GM12878 (cell line): ENCODE results near the gene OGFOD2. TPM values are rescaled to one million over a fixed set of nuclear protein-coding genes. Genes with fewer than 3 reads are reported as not detected.

Experiments used
- ATF7 ChIP-seq: fragments of 450-650 bp; IDR thresholded peaks from 2 replicates; pipeline ENCODE4 v1.6.1; 2016; ENCODE audit warnings: low read depth, mild to moderate bottlenecking
- BCL11A ChIP-seq: IDR thresholded peaks from 2 replicates; pipeline ENCODE4 v1.6.1; 2011; ENCODE audit warnings: low read depth, low read length
- CHD4 ChIP-seq: fragments of 200-600 bp; sonication (generic); IDR thresholded peaks from 2 replicates; pipeline ENCODE4 v1.6.1; 2016; ENCODE audit warnings: mild to moderate bottlenecking
- CREM ChIP-seq: IDR thresholded peaks from 2 replicates; pipeline ENCODE4 v1.6.1; 2014; ENCODE audit warnings: antibody characterized with exemption, low read depth
- CUX1 ChIP-seq: IDR thresholded peaks from 2 replicates; pipeline ENCODE4 v1.6.1; 2012; ENCODE audit warnings: improper control_type of control experiment, low read depth, low read length; ENCODE audit not compliant: insufficient replicate concordance
- FOS ChIP-seq: IDR thresholded peaks from 3 replicates; pipeline ENCODE4 v1.6.1; 2011; ENCODE audit warnings: borderline replicate concordance; ENCODE audit not compliant: insufficient read length; ENCODE audit errors: extremely low read depth
- FOXK2 ChIP-seq: fragments of 450-650 bp; IDR thresholded peaks from 2 replicates; pipeline ENCODE4 v1.6.1; 2017; ENCODE audit warnings: mild to moderate bottlenecking, moderate library complexity
- HCFC1 ChIP-seq: fragments of 150-350 bp; IDR thresholded peaks from 2 replicates; pipeline ENCODE4 v1.6.1; 2014; ENCODE audit warnings: low read length
- HDAC2 ChIP-seq: fragments of 200-600 bp; sonication (generic); IDR thresholded peaks from 2 replicates; pipeline ENCODE4 v1.6.1; 2017
- HDGF ChIP-seq: fragments of 450-650 bp; IDR thresholded peaks from 2 replicates; pipeline ENCODE4 v1.6.1; 2016; ENCODE audit warnings: antibody characterized with exemption
- IKZF1 ChIP-seq: fragments of 450-650 bp; conservative IDR thresholded peaks from 2 replicates; pipeline ENCODE4 v1.6.1; 2017; ENCODE audit warnings: antibody characterized with exemption, mild to moderate bottlenecking
- JUND ChIP-seq: IDR thresholded peaks from 2 replicates; pipeline ENCODE4 v1.6.1; 2012; ENCODE audit warnings: low read depth, mild to moderate bottlenecking, low read length, improper control_type of control experiment, moderate library complexity
- KLF5 ChIP-seq: fragments of 450-650 bp; IDR thresholded peaks from 2 replicates; pipeline ENCODE4 v1.6.1; 2014; ENCODE audit warnings: mild to moderate bottlenecking; ENCODE audit not compliant: partially characterized antibody
- MEF2A ChIP-seq: IDR thresholded peaks from 2 replicates; pipeline ENCODE4 v1.6.1; 2011; ENCODE audit warnings: low read depth, mild to moderate bottlenecking, low read length, moderate library complexity; ENCODE audit not compliant: insufficient read depth
- MTA2 ChIP-seq: fragments of 450-650 bp; IDR thresholded peaks from 2 replicates; pipeline ENCODE4 v1.6.1; 2016; ENCODE audit warnings: low read depth, mild to moderate bottlenecking, moderate library complexity
- NFIC ChIP-seq: IDR thresholded peaks from 2 replicates; pipeline ENCODE4 v1.6.1; 2012; ENCODE audit warnings: low read depth, mild to moderate bottlenecking, inconsistent platforms, low read length, moderate library complexity
- PAX5 ChIP-seq: IDR thresholded peaks from 2 replicates; pipeline ENCODE4 v1.6.1; 2011; ENCODE audit warnings: low read depth, low read length, borderline replicate concordance
- PML ChIP-seq: IDR thresholded peaks from 2 replicates; pipeline ENCODE4 v1.6.1; 2012; ENCODE audit warnings: low read length, inconsistent platforms
- RCOR1 ChIP-seq: conservative IDR thresholded peaks from 2 replicates; pipeline ENCODE4 v1.6.1; 2012; ENCODE audit warnings: low read depth, low read length, improper control_type of control experiment
- RFX5 ChIP-seq: IDR thresholded peaks from 2 replicates; pipeline ENCODE4 v1.6.1; 2011; ENCODE audit warnings: low read depth, low read length, improper control_type of control experiment
- SIX5 ChIP-seq: IDR thresholded peaks from 2 replicates; pipeline ENCODE4 v1.6.1; 2011; ENCODE audit warnings: mild to moderate bottlenecking, low read depth, low read length, moderate library complexity; ENCODE audit not compliant: severe bottlenecking
- SMAD1 ChIP-seq: fragments of 450-650 bp; IDR thresholded peaks from 2 replicates; pipeline ENCODE4 v1.6.1; 2018; ENCODE audit warnings: mild to moderate bottlenecking, low read depth; ENCODE audit not compliant: partially characterized antibody
- ZBTB11 ChIP-seq: fragments of 450-650 bp; formaldehyde crosslinking; IDR thresholded peaks from 2 replicates; pipeline ENCODE4 v1.5.0; 2022; ENCODE audit warnings: mild to moderate bottlenecking, missing genetic modification characterization
- ZNF274 ChIP-seq: IDR thresholded peaks from one replicate; pipeline ENCODE4 v1.8.0; 2011; ENCODE audit not compliant: insufficient read length, insufficient read depth
- polyA plus RNA-seq, 11 experiments: library from polyadenylated mRNA; depleted of rRNA in 4 of 11; unstranded in 6 of 11; stranded (reverse) in 5 of 11; fragments of >200 nt; fragmentation: Nextera tagmentation in 4 of 11; fragmentation: Illumina TruSeq in 1 of 11; extraction: Ambion mirVana in 4 of 11; extraction: Trizol in 1 of 11; gene quantifications; 1 replicate in 1 of 11; 2 replicates in 10 of 11; pipeline versions ENCODE4 v1.2.1 to v1.2.3, GENCODE V29; 2011 to 2016; ENCODE audit warnings: inconsistent platforms in 2 of 11, missing spikeins in 2 of 11, low read depth in 1 of 11
- total RNA-seq, 4 experiments: library from RNA; depleted of rRNA in 3 of 4; stranded (reverse); fragments of >200 nt in 3 of 4; fragmentation: Illumina TruSeq in 1 of 4; extraction: Trizol in 1 of 4; gene quantifications; 2 replicates each; pipeline versions ENCODE4 v1.2.1 to v1.2.3, GENCODE V29; 2013 to 2021
- TF ChIP-seq, protein P1 (sequence below): IDR thresholded peaks from 2 replicates; pipeline ENCODE4 v1.6.1; 2012; ENCODE audit warnings: low read depth, low read length, improper control_type of control experiment

Gene OGFOD2
- total and polyA plus RNA-seq, 10 of the 15 experiments (the other 5 are each of a cell fraction or from before 2014, with no cell fraction given), result 0.93 to 29.2 (median 16.3) TPM

GRCh38 chr12:122934722-122935121, 40.3 kb upstream of the OGFOD2 start (continued):
- no peak for TF ChIP-seq PAX5
- no peak for TF ChIP-seq FOXK2
- TF ChIP-seq ZNF274, result no peak
- TF ChIP-seq PML, result no peak
- TF ChIP-seq MEF2A, result peak; percentile 76; the same call in 1 of the 2 replicates
- TF ChIP-seq CREM, result no peak
- no peak for TF ChIP-seq HDGF
- TF ChIP-seq MTA2, result no peak
- no peak for TF ChIP-seq FOS
- TF ChIP-seq BCL11A, result no peak
- TF ChIP-seq SMAD1, result no peak
- 0 out of 2 replicates have a peak, but pooled peaks have one; percentile 27 for TF ChIP-seq NFIC
- TF ChIP-seq, protein P1, sequence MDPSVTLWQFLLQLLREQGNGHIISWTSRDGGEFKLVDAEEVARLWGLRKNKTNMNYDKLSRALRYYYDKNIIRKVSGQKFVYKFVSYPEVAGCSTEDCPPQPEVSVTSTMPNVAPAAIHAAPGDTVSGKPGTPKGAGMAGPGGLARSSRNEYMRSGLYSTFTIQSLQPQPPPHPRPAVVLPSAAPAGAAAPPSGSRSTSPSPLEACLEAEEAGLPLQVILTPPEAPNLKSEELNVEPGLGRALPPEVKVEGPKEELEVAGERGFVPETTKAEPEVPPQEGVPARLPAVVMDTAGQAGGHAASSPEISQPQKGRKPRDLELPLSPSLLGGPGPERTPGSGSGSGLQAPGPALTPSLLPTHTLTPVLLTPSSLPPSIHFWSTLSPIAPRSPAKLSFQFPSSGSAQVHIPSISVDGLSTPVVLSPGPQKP, result no peak
- TF ChIP-seq CHD4, result 0 out of 2 replicates have a peak, but pooled peaks have one; percentile 83
- no peak for TF ChIP-seq JUND
- no peak for TF ChIP-seq CUX1
- TF ChIP-seq RCOR1, result no peak
- no peak for TF ChIP-seq ATF7
- no peak for TF ChIP-seq KLF5
- no peak for TF ChIP-seq HCFC1
- no peak for TF ChIP-seq SIX5
- 0 out of 2 replicates have a peak, but pooled peaks have one; percentile 10 for TF ChIP-seq IKZF1
- no peak for TF ChIP-seq HDAC2
- TF ChIP-seq RFX5, result no peak
- no peak for TF ChIP-seq ZBTB11 (CRISPR knock-in tag)
